ENCODE data around the gene PLA2G15.

The PLA2G15 gene

GRCh38 chr16:68264128-68265077 is 19.2 kb downstream of the PLA2G15 start, which contains the start of gene SLC7A6:
Gene SLC7A6, plus strand, starts transcription at chr16:68264526. Its CDS starts 10,201 bp downstream, at chr16:68274727.
- peak within 1 kb of the TSS; percentile 86 for H3K4me2 ChIP-seq (ENCODE audit: low read depth, low read length, poor library complexity, severe bottlenecking)
- no peaks in the 10 kb centered on the region for H3K36me3 ChIP-seq (ENCODE audit: low read length)
- H3K9me3 ChIP-seq (ENCODE audit: insufficient read depth, low read length), result no peaks in the 10 kb centered on the region
- H3K9me2 ChIP-seq (replicated peaks; ENCODE audit: insufficient read depth, low read length), result no peaks in the 10 kb centered on the region
- H3K27me3 ChIP-seq (ENCODE audit: low read length), result no peaks in the 10 kb centered on the region
- H3F3A ChIP-seq (ENCODE audit: insufficient read depth), result peaks cover 4% of the 10 kb centered on the region; the same call in 1 of the 2 replicates
- peaks cover 50% of the 10 kb centered on the region for H3K79me2 ChIP-seq (ENCODE audit: insufficient read depth, low read length)
- H3K4me3 ChIP-seq (ENCODE audit: insufficient read depth, low read length, poor library complexity, severe bottlenecking), result peak within 1 kb of the TSS; percentile 88
- peak within 1 kb of the TSS; percentile 80 for H3K27ac ChIP-seq (ENCODE audit: low read depth, low read length)
- TF ChIP-seq EZH2phosphoT487 (conservative IDR thresholded peaks at IDR 0.05; ENCODE audit: low read length), result no peak
- peak; percentile 71 for TF ChIP-seq CTCF (IDR thresholded peaks at IDR 0.05; ENCODE audit: insufficient read depth, low read length, poor library complexity, severe bottlenecking)
- peak within 1 kb of the TSS; percentile 43 for H2AFZ ChIP-seq (ENCODE audit: low read depth, low read length, severe bottlenecking)
- peak within 1 kb of the TSS; percentile 93 for H3K9ac ChIP-seq (ENCODE audit: low read length)
- H4K20me1 ChIP-seq (ENCODE audit: low read depth, low read length), result no peaks in the 10 kb centered on the region

GRCh38 chr16:68265078-68265920 is 20.1 kb downstream of the PLA2G15 start:
- Histone ChIP-seq H3K4me2 (ENCODE audit: low read depth, low read length, poor library complexity, severe bottlenecking) (peak overlapping the region; percentile 86), H2AFZ (ENCODE audit: low read depth, low read length, severe bottlenecking) (peak overlapping the region; percentile 43), H3F3A (ENCODE audit: insufficient read depth) (peaks cover 4% of the 10 kb centered on the region; the same call in 1 of the 2 replicates), H3K9me3 (ENCODE audit: insufficient read depth, low read length) (no peaks in the 10 kb centered on the region), H3K27ac (ENCODE audit: low read depth, low read length) (peak overlapping the region; percentile 80), H3K79me2 (ENCODE audit: insufficient read depth, low read length) (peaks cover 59% of the 10 kb centered on the region), H4K20me1 (ENCODE audit: low read depth, low read length) (no peaks in the 10 kb centered on the region), H3K9ac (ENCODE audit: low read length) (peak overlapping the region; percentile 93), H3K9me2 (replicated peaks; ENCODE audit: insufficient read depth, low read length) (no peaks in the 10 kb centered on the region), H3K4me3 (ENCODE audit: insufficient read depth, low read length, poor library complexity, severe bottlenecking) (peak overlapping the region; percentile 88), H3K36me3 (ENCODE audit: low read length) (no peaks in the 10 kb centered on the region), H3K27me3 (ENCODE audit: low read length) (no peaks in the 10 kb centered on the region)
- TF ChIP-seq EZH2phosphoT487 (conservative IDR thresholded peaks at IDR 0.05; ENCODE audit: low read length) (no peak), CTCF (IDR thresholded peaks at IDR 0.05; ENCODE audit: insufficient read depth, low read length, poor library complexity, severe bottlenecking) (no peak)

DNA sequence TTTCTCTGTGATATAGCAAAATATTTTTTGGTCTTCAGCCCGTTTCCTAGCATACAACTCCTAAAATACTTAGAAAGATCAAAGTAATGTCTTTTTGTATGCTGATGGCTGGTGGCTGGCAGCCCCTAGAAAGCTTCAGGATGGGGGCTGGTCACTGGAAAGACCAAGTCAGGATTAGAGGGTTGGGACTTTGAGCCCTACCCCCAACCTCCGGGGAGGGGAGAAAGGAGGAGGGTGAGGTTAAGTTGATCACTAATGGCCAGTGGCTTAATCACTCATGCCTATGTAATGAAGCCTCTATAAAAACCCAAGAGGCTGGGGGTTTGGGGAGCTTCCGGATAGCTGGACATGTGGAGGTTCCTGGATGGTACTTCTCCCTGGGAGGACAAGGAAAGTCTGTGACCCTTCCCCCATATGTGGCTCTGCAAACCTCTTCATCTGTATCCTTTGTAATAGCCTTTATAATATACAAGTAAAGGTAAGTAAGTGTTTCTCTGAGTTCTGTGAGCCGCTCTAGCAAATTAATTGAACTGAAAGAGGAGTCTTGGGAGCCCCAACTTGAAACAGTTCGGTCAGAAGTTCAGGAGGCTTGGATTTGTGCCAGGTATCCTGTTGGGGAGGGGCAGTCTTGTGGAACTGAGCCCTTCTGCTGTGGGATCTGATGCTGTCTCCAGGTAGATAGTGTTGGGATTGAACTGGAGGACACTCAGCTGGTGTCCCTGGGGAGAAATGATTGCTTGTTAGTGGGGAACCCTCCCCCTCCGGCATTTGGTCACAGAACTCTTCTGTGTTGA is 22.6 kb downstream of the PLA2G15 start:
- peak overlapping the region; percentile 7; the same call in 1 of the 2 replicates for H3K27ac ChIP-seq (ENCODE audit: low read depth, low read length)
- no peak overlapping the region for H2AFZ ChIP-seq (ENCODE audit: low read depth, low read length, severe bottlenecking)
- 0 out of 2 replicates have a peak overlapping the region, but pooled peaks have one; percentile 0 for H3K9ac ChIP-seq (ENCODE audit: low read length)
- peaks cover 4% of the 10 kb centered on the region; the same call in 1 of the 2 replicates for H3F3A ChIP-seq (ENCODE audit: insufficient read depth)
- no peaks in the 10 kb centered on the region for H3K27me3 ChIP-seq (ENCODE audit: low read length)
- no peaks in the 10 kb centered on the region for H3K36me3 ChIP-seq (ENCODE audit: low read length)
- H3K4me2 ChIP-seq (ENCODE audit: low read depth, low read length, poor library complexity, severe bottlenecking), result peak overlapping the region; percentile 24
- no peaks in the 10 kb centered on the region for H3K9me3 ChIP-seq (ENCODE audit: insufficient read depth, low read length)
- no peaks in the 10 kb centered on the region for H4K20me1 ChIP-seq (ENCODE audit: low read depth, low read length)
- H3K4me3 ChIP-seq (ENCODE audit: insufficient read depth, low read length, poor library complexity, severe bottlenecking), result no peak overlapping the region
- peaks cover 84% of the 10 kb centered on the region for H3K79me2 ChIP-seq (ENCODE audit: insufficient read depth, low read length)
- H3K9me2 ChIP-seq (replicated peaks; ENCODE audit: insufficient read depth, low read length), result no peaks in the 10 kb centered on the region
- TF ChIP-seq CTCF (IDR thresholded peaks at IDR 0.05; ENCODE audit: insufficient read depth, low read length, poor library complexity, severe bottlenecking) (no peak), EZH2phosphoT487 (conservative IDR thresholded peaks at IDR 0.05; ENCODE audit: low read length) (no peak)
